GM19023 (cell line): ENCODE data around the gene TMEM147.
A peak's percentile ranks its signal among the peaks of the same experiment; 100 is the strongest.

Source experiments
- ATAC-seq: cut with Tn5 transposase; IDR thresholded peaks from one replicate; pipeline ENCODE4 v1.9.1; 2021; ENCODE audit warnings: mild to moderate bottlenecking, moderate library complexity; ENCODE audit not compliant: unreplicated experiment

TMEM147 gene, protein sequence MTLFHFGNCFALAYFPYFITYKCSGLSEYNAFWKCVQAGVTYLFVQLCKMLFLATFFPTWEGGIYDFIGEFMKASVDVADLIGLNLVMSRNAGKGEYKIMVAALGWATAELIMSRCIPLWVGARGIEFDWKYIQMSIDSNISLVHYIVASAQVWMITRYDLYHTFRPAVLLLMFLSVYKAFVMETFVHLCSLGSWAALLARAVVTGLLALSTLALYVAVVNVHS

DNA sequence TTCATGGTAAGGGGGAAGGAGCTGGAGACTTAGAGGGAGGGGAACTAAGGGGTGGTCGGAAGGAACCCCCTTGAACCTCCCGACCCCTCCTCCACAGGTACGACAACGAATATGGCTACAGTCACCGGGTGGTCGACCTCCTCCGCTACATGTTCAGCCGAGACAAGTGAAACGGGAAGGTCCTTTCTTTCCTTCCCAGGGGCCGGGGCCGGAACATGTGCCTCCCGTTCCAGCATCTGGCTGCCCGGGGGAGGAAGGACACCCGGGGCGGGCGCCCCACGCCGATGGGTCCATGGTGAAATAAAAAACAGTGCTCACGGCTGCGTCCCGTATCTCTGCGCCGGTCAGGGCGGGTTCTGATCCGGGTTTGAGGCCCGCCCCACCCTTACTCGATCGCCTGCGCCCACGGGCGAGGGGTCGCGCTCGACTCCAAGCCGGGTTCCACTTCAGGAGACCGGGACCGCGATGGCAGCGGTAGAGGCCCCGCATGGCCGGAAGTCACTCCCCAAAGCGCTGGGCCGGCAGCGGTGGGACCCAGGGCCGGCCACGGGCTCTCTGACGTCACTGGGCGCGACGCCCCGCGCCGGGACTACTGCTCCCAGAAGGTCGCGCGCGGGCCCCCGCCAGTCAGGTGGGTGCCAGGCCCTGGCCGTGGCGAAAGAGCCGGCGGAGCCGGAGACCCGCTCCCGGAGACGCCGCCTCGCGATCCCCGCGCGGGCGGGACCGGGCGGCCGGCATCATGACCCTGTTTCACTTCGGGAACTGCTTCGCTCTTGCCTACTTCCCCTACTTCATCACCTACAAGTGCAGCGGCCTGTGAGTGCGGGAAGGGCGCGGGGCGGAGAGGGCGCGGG lies at the start of gene TMEM147:
Gene TMEM147, plus strand, starts transcription at position 626 of the 854 bp plus-strand sequence. Its CDS starts 114 bp downstream, at position 740.
- ATAC-seq: peak; percentile 74

DNA sequence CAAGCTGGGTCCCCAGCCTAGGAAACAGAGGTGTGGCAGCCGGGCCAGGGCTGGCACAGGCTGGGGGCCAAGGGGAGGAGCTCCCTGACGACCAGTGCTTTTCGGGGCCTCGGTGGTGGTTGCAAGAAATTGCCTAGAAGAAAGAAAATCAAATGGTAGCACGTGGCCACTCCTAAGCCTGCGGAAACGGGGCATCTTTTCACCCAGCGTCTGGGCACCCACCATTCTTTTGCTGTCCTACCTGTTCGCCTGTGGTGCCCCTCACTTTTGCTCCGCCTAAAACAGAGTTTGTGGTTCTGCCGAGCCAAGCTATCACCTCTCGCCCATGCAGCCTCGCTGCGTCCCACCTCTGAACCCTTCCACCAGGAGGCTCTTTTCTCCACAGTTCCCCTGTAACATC lies 48.0 kb upstream of the TMEM147 start:
- no peak for ATAC-seq

DNA sequence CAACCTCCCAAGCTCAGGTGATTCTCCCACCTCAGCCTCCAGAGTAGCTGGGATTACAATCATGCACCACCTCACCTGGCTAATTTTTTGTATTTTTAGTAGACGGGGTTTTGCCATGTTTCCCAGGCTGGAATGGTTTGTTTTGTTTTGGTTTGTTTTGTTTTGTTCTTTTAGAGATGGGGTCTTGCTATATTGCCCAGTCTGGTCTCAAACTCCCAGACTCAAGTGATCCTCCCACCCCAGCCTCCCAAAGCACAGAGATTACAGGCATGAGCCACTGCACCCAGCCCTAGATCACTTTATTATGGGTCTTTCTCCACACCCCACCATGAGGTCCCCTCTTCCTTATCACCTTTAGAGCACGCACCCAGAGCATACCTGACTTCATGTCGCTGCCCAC lies 47.2 kb upstream of the TMEM147 start:
- ATAC-seq: no peak

DNA sequence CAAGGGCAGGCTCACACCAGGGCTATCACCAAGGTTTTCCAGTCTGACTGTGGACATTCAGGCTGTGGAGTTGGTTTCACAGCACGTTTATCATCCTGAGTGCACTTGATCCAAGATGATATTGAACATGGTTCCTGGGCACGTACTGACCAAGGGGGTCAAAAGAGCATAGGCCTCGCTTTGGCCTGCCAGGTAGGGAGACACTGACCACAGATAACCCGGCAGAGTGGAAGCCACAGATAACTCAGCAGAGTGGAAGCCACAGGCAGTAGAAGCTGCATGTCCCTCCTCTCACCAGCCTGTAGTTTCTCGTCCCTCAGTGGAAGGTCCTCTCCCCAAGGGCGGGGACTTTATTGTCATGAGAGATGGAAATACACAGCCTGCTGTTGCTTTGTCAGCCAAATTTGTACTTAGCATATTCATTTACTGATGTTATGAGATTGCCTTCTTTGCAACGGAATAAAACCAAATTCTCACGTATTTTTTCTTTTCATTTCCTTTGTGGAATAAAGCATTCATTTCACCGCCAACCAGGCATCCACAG lies 46.4 kb upstream of the TMEM147 start:
- ATAC-seq: no peak

DNA sequence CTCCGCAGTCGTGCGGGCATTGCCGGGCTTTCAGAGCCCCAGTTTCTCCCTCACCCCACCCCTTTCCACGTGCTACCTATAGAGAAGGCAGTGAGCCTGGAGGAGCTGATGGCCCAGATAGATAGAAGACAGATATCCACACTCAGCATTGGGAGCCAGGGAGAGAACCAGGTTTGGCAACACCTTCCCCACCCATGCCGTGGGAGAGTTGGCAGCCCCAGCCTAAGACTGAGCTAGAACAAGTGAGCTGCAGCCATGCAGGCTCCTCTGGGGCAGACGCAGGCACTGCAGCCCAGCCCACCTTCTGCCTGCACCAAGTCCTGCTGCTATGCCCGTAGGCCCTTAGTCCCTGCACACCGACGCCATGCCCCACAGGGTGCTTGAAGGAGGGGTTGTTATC lies 44.8 kb upstream of the TMEM147 start:
- no peak for ATAC-seq

DNA sequence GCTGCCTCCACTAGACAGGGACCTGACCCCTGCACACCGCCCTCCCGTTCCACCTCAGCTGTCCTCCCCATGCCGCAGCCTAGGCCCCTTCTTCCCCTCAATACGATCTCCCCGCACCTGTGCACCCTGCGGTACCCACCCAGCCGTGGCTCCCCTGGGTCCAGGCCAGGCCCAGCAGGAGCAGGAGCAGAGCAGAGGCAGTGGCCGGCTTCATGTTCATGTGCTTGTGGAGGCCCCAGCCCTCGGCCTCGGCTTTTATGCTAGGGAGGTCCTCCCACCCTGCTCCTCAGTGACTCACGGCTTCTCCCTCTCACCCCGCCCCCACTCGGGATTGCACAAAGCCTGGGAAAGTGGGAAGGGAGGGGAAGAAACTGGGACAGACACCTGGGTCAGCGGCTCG lies 43.7 kb upstream of the TMEM147 start:
- ATAC-seq: no peak

DNA sequence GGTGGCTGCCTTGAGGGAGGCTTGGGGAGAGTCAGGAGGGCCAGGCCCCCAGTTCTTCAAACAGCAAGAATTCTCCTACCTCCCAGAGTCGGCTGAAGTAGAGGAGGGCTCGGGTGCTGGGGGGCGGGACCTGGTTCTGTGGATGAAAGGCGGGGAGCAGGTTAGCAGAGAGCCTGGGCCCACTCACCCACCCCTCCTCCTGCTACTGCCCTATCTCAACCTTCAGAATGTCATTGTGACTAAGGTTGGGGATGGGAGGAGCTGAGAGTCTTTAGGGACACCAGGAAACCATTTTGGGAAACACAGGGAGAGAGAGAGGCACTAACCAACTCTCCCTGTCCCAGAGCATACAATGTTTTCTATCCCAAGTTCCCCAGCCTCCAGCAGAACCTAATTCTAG lies 42.7 kb upstream of the TMEM147 start:
- no peak for ATAC-seq

DNA sequence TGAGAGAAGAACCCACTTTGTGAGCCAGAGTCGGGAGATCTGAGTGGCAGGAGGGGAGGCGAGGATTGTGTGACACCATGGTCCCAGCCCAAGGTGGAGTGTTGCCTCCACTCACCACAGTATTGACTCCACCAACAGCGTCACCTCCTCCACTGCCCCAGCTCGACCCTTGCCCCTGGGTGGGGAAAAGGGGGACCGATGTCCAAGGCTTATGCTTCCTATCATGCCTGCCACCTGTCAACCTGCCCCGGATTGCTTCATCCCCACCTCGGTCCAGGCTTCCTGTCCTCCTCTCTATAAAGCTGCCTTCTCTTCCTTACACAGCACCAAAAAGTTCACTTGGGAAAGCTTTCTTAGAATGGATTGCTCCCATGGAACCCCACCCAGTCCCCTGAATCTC lies 39.4 kb upstream of the TMEM147 start:
- ATAC-seq: no peak

DNA sequence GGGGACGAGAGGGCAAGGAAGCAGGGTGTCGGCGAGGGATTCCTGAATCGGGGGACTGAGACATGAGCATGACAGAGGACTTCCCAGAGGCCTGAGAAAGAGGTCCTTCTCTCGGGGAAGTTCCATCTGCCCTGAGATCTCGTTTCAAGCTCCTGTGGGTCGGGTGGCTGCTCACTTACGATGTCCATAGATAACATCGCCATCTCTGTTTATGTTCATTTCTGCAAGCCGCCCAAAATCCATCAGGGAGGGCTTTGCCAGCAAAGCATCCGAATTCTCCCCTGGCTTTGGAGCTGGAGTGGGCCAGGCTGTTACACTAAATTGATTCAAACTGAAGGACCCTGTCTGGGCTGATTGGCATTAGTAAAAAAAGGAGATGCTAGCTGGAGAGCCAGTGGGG lies 37.9 kb upstream of the TMEM147 start:
- ATAC-seq: no peak

DNA sequence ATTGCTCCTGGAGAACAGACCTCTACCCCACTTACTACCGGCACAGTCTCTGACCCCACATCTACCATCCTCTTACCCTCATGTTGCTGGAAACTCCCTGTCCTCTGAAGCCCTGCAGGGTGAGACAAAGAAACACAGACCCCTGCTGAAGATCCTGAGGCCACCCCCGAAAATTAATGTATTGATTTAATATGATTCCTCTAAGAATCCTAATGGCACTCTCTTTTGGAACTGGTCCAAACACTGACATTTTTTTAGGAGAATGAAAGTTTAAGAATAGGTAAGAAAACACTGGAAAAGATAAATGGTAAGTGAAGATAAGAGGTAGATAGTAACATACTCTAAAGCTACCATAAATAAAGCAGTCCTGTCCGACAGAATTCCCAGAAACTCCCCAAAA lies 37.3 kb upstream of the TMEM147 start:
- ATAC-seq: no peak

DNA sequence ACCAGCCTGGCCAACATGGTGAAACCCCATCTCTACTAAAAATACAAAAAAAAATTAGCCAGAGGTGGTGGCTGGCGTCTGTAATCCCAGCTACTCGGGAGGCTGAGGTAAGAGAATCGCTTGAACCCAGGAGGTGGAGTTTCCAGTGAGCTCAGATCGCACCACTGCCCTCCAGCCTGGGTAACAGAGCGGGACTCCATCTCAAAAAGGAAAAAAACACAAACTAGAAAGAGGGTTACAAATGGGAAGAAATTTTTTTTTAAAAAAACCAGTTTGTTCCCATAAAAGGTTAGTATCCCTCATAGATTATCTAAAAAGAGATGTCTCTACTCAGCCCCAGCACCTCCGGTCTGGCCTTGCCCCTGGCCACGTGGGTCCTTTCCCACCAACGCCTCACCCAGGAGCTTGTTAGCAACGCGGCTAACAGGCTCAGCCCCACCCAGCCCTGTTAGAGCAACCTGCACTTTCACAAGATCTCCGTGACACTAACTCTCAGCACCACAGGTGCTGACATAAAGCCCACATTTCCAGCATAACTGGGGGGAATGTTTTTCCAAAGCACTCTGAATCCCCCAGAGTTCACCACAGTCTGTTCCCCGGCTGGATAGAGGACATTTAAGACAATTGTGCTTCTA lies 36.3 kb upstream of the TMEM147 start:
- no peak for ATAC-seq

DNA sequence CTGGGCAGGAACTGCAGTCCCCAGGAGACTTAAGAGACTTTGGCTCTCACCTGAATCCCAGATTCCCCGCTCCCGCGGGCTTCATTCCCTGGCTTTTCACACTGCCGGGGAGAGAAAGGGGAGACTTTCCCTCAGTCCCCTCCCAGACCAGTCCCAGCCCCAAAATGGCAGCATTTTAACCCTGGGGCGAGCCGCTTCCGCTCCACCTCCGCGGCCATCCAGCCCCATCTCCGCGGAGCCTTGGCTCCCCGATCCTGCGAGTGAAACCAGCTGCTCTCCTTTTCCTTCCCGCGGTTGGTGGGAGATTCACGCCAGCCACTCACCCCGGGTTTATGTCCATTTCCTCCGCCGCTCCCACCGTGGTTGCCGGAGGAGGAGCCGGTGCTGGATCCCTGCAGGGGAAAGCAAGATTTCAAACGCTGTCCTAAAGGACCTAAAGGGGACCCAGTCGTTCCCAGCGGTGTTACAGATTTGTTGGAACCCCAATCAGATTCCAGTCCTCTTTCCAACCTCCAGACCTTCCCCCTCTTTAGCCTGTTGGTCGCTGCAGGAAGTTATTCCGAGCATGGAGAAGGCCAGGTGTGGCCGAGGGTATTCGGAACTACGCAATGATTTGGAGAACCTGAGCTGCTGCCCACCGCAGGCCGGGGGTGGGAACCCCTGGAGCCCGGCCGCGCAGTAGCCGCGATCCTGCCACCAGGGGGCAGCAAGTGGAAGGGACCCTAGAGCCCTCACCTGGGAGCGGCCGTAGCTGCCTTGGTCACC lies 35.4 kb upstream of the TMEM147 start:
- peak; percentile 50 for ATAC-seq

DNA sequence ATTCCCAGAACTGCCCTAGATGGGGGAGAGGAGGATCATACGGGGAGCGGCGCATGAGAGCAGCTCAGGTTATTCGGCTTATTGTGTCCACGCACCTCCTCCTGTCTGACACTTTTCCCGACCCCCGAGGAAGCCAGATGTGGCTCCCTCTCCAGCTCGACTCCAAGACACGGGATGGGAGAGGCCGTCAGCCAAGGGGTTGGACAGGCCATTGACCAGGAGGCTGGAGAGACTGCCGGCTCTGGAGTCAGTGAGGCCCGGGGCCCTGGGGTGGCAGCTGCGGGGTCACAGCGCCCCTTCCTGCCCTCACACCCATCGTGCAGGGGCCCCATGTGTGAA lies 34.8 kb upstream of the TMEM147 start:
- no peak for ATAC-seq

DNA sequence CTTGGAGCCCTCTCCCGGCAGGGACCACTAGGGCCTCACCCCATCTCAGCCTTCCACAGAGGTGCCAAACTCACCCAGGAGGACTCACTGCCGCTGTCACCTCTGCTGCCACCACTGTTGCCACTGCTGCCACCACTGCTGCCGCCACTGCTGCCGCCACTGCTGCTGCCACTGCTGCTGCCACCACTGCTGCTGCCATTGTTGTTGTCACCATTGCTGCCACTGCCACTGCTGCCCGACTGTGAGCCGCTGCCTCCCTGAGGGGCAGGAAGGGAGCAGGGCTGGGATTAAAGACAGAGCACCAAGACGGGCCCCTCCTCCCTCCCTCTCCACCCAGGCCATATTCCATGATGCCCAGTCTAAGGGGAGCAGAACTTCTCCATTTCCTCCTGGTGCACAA lies 34.1 kb upstream of the TMEM147 start:
- ATAC-seq: no peak

DNA sequence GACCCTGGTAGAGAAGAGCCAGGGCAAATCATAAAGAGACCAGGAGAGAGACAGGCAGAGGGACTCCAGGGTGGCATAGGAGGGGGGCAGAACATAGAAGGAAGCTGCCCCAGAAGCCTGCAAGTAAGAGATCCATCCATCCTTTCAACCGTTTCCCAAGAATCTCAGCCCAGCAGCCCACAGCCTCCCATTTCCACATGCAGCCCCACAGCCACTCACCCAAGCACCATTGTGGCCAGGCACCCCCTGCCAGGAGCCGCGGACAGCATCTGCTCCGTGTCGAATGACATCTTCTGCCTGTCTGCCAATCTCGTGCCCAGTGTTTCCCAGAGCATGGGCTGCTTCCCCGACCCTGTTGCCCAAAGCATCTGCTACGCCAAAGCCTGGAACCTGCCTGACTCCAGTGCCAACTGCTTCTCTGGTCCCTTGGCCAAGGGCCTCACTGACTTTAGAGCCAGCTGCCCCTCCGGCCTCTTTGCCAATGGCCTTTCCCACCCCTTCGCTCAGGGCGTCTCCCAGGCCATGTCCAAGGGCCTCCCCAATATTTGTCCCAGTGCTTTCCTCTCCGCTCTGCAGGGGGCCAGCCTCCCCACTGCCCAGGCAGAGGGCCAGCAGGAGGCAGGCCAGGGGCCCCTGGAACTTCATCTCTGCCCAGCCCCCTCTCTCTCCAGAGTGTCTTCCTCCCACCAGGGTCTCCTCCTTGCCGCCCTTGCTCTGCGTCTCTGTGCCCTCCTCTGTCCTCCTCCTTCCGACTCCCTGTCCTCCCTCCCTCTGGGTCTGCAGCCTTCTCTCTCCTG lies 32.4 kb upstream of the TMEM147 start:
- ATAC-seq: no peak

DNA sequence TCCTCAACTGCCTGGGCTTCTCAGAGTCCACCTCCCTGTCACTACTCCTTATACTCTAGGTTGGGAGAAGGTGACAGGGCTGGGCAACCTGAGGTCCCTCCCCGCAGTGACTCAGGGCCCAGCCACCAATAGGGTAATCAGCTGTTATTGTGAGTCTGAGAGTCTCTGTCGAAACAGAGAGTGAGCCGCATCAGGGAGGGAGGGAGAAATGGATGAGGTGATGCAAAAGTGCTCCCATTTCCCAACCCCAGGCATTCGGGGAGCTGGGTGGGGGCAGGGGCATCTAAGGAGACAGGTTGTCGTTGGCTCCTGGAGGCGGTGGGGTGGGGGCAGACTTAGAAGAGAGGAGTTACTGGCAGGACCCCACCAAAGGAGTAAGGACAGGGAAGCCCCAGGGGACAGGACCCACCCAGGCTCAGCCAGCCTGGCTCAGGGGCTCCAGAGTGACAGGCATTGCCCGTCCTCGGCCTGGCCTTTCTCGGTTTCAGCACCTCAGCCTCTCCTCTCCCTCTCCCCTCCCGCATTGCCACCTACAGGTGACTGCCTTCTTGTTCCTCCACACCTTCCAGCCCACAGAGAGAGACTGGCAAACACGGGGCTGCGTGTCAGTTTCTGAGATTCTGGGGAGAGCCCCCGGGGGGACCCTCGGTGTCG lies 31.7 kb upstream of the TMEM147 start, which contains the start of gene DMKN:
Gene DMKN, minus strand, starts transcription at position 22 of the 654 bp plus-strand sequence. CDS start 174 bp downstream, outside the sequence.
- ATAC-seq: no peak

DNA sequence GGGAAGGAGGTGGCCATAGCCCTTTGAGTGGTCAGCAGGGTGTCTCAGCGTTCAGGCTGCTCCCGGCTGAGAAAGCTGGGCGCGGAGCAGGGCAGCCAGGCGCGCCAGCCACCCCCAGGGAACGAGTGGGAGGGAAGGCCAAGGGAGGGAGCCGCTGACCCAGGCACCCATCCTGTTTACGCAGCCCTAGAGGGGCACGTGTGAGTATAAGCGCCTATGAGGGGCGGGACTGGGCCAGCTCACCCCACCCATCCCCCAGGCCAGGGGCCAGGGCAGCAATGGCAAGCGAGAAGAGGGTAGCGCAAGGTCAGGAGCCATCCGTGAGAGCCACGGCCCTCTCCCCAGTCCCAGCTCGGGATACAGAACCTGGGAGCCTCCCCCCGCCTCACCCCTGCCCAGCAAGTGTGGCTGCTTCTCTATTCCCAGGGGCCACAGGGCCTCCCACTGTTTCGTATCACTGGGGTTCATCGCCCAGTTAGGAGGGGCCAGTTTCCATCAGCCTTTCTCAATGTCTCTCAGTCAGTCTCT lies 31.1 kb upstream of the TMEM147 start:
- ATAC-seq: no peak

DNA sequence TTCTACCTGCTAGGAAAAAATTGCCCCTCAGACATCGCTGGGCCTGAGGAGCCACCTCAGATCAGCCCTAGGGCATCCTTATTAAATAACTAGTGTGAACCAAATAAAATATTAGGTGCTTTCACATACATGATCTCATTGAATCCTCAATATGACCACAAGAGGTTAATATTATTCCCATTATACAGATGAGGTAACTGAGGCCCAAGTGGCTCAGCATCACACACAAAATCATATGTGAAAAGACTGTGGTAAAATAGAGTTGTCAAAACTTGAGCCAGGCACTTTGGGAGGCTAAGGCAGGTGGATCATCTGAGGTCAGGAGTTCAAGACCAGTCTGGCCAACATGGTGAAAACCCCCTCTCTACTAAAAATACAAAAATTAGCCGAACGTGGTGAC lies 29.1 kb upstream of the TMEM147 start:
- ATAC-seq: no peak

DNA sequence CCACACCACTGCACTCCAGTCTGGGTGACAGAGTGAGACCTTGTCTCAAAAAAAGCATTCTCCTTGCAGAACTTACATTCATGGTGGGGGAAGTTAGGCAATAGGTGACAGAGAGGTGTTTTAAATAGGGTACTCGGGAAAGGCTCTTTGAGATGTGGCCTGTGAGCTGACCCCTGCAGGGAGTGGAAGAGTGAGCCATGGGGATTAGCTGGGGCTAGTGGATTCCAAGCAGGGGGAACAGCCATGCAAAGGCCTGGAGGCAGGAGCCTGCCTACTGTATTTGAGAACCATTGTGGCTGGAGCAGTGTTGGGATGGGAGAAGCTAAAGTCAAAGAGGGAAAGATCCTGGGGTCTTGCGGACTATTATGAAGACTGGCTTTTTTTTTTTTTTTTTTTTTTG lies 28.1 kb upstream of the TMEM147 start:
- no peak for ATAC-seq
